IPS-18c (cell line): ENCODE results near the gene IFNA2.
A peak's percentile ranks its signal among the peaks of the same experiment; 100 is the strongest.
"Not testable (repeated sequence)": the region's sequence is repeated elsewhere in the genome, so short reads cannot be mapped to it uniquely, and the experiment has no call there.

Experiments used
- H3K4me3 ChIP-seq: 2 replicates; pipeline ENCODE4 v1.7.0; 2013; ENCODE audit warnings: low read depth, mild to moderate bottlenecking, low read length, moderate library complexity; ENCODE audit not compliant: insufficient read depth
- H3K9me3 ChIP-seq: one replicate; pipeline ENCODE4 v1.6.1; 2013; ENCODE audit warnings: mild to moderate bottlenecking, low read length, moderate library complexity; ENCODE audit not compliant: control insufficient read depth, insufficient read depth

Gene IFNA2

GRCh38 chr9:21395778-21396717, 10.8 kb upstream of the IFNA2 start:
- H3K4me3 ChIP-seq: peak overlapping the region; percentile 39; the same call in 1 of the 2 replicates
- H3K9me3 ChIP-seq: no peaks in the 10 kb centered on the region

- H3K4me3 ChIP-seq: no peak overlapping the region
- H3K9me3 ChIP-seq: no peaks in the 10 kb centered on the region
Measured at GRCh38 chr9:21392270-21392669, 7.1 kb upstream of the IFNA2 start.

GRCh38 chr9:21383627-21384026, 1.6 kb downstream of the IFNA2 start:
- Histone ChIP-seq H3K4me3 (no peak overlapping the region), H3K9me3 (no peaks in the 10 kb centered on the region)

- Histone ChIP-seq H3K9me3 (no peaks in the 10 kb centered on the region), H3K4me3 (no peak overlapping the region)
Measured at GRCh38 chr9:21381448-21382339, 3.5 kb downstream of the IFNA2 start.

GRCh38 chr9:21371467-21371866, 13.7 kb downstream of the IFNA2 start:
- H3K9me3 ChIP-seq, H3K4me3 ChIP-seq: not testable (repeated sequence)

GRCh38 chr9:21367957-21368356, 17.2 kb downstream of the IFNA2 start, which contains the start of gene IFNA13:
Gene IFNA13, minus strand, starts transcription at chr9:21368057. Its CDS starts 47 bp downstream, at chr9:21368010.
- Histone ChIP-seq H3K4me3 (no peak within 1 kb of the TSS), H3K9me3 (no peaks in the 10 kb centered on the region)

- not testable (repeated sequence) for H3K9me3 ChIP-seq, H3K4me3 ChIP-seq
Measured at GRCh38 chr9:21367169-21367568, 18.0 kb downstream of the IFNA2 start.

- H3K9me3 ChIP-seq: no peaks in the 10 kb centered on the region
- H3K4me3 ChIP-seq: no peak overlapping the region
Measured at GRCh38 chr9:21362287-21362686, 22.9 kb downstream of the IFNA2 start.

GRCh38 chr9:21357479-21358460, 27.4 kb downstream of the IFNA2 start:
- Histone ChIP-seq H3K9me3 (no peaks in the 10 kb centered on the region), H3K4me3 (no peak overlapping the region)

GRCh38 chr9:21350787-21351186, 34.4 kb downstream of the IFNA2 start, which contains the start of gene IFNA6:
Gene IFNA6, minus strand, starts transcription at chr9:21350887. Its CDS starts 0 bp downstream, at chr9:21350887.
- Histone ChIP-seq H3K9me3 (no peaks in the 10 kb centered on the region), H3K4me3 (no peak within 1 kb of the TSS)

GRCh38 chr9:21348430-21348970, 36.7 kb downstream of the IFNA2 start:
- H3K4me3 ChIP-seq: no peak overlapping the region
- H3K9me3 ChIP-seq: no peaks in the 10 kb centered on the region

GRCh38 chr9:21340735-21341134, 44.5 kb downstream of the IFNA2 start:
- H3K9me3 ChIP-seq: no peaks in the 10 kb centered on the region
- no peak overlapping the region for H3K4me3 ChIP-seq

- H3K4me3 ChIP-seq: no peak overlapping the region
Measured at GRCh38 chr9:21336457-21336856, 48.7 kb downstream of the IFNA2 start.

GRCh38 chr9:21334701-21335632, 50.2 kb downstream of the IFNA2 start, which contains the start of gene KLHL9:
Gene KLHL9, minus strand, starts transcription at chr9:21335404. Its CDS starts 545 bp downstream, at chr9:21334859.
- no peaks in the 10 kb centered on the region for H3K9me3 ChIP-seq
- H3K4me3 ChIP-seq: peak within 1 kb of the TSS; percentile 76

More at GRCh38 chr9:21336457-21336856, 48.7 kb downstream of the IFNA2 start:
- no peaks in the 10 kb centered on the region for H3K9me3 ChIP-seq
